ENCODE results near the gene CNPY4.

The CNPY4 gene

DNA sequence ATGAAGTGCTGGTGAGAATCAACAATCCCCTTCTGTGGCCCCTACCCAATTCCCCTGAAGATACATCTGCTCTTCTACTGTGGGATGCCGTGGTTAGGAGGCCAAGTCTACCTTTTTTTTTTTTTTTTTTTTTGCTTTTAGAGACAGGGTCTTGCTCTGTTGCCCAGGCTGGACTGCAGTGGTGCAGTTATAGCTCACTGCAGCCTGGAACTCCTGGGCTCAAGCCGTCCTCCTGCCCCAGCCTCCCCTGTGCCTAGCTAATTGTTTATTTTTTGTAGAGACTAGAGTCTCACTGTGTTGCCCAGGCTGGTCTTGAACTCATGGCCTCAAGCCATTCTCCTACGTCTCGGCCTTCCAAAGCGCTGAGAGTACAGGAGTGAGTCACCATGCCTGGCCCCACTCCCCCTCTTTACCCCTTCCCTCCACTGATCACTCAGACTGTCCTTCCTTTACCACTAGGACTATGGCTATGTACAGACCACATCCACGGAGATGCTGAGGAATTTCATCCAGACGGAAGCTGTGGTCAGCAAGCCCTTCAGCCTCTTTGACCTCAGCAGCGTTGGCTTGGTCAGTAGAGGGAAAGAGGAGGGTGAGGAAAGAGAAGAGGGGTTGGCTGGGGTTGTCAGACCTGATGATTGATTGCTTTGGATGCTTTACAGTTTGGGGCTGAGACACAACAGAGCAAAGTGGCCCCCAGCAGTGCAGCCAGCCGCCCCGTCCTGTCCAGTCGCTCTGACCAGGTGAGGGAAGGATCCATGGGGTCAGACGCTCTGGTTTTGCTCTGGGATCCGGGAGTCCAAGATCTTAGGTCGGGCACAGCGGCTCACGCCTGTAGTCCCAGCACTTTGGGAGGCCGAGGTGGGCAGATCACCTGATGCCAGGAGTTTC lies 16.2 kb upstream of the CNPY4 start:
- Histone ChIP-seq H3K27me3 (ENCODE audit: control insufficient read depth, insufficient read depth, low read length, poor library complexity, severe bottlenecking) (no peaks in the 10 kb centered on the region), H3K4me3 (ENCODE audit: insufficient read depth, low read depth, low read length) (peak overlapping the region; percentile 100), H3K27ac (ENCODE audit: insufficient read depth, low read depth, low read length, poor library complexity, severe bottlenecking) (no peak overlapping the region), H3K4me1 (ENCODE audit: control insufficient read depth, insufficient read depth, low read length) (peaks cover 16% of the 10 kb centered on the region), H3K36me3 (ENCODE audit: control insufficient read depth, insufficient read depth, low read length) (peaks cover 44% of the 10 kb centered on the region), H3K9me3 (ENCODE audit: control insufficient read depth, low read length) (no peaks in the 10 kb centered on the region)
- 86 to 91% methylated on average over 17 of the region's 17 CpGs for WGBS, 2 experiments

DNA sequence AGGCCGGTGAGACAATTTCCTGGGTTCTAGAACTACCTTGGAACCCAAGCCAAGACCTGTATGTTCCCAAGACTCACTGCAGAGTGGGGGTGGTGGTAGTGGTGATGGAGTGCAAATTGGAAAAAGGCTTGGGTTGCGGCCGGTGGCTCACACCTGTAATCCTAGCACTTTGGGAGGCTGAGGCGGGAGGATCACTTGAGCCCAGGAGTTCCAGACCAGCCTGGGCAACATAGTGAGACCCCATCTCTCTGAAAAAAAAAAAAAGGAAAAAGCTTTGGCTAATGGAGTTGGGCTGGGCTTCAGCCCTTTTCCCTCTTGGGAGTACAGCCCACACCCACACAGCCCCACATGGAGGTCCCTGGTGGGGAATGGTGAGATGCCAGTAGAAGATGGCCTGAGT lies 13.9 kb upstream of the CNPY4 start:
- Histone ChIP-seq H3K27me3 (ENCODE audit: control insufficient read depth, insufficient read depth, low read length, poor library complexity, severe bottlenecking) (no peaks in the 10 kb centered on the region), H3K27ac (ENCODE audit: insufficient read depth, low read depth, low read length, poor library complexity, severe bottlenecking) (no peak overlapping the region), H3K4me3 (ENCODE audit: insufficient read depth, low read depth, low read length) (no peak overlapping the region), H3K9me3 (ENCODE audit: control insufficient read depth, low read length) (no peaks in the 10 kb centered on the region), H3K36me3 (ENCODE audit: control insufficient read depth, insufficient read depth, low read length) (peaks cover 42% of the 10 kb centered on the region), H3K4me1 (ENCODE audit: control insufficient read depth, insufficient read depth, low read length) (no peaks in the 10 kb centered on the region)
- 97% methylated on average over 4 of the region's 4 CpGs for WGBS, 2 experiments

DNA sequence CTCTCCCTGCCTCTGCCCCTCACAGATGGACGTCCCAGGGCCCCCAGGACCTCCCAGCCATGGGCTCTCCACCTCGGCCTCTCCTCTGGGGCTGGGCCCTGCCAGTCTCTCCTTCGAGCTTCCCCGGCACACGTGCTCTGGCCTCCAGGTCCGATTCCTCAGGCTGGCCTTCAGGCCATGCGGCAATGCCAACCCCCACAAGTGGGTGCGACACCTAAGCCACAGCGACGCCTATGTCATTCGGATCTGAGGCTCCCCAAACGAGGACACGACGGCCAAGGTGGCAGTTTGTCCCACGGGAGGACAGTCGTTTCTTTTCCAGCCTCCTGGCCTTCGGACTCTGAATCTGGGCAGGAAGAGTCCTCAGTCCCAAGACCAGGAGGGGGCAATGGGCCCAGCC lies 12.8 kb upstream of the CNPY4 start:
- Histone ChIP-seq H3K27ac (ENCODE audit: insufficient read depth, low read depth, low read length, poor library complexity, severe bottlenecking) (no peak overlapping the region), H3K4me3 (ENCODE audit: insufficient read depth, low read depth, low read length) (no peak overlapping the region), H3K27me3 (ENCODE audit: control insufficient read depth, insufficient read depth, low read length, poor library complexity, severe bottlenecking) (no peaks in the 10 kb centered on the region), H3K4me1 (ENCODE audit: control insufficient read depth, insufficient read depth, low read length) (no peaks in the 10 kb centered on the region), H3K9me3 (ENCODE audit: control insufficient read depth, low read length) (no peaks in the 10 kb centered on the region), H3K36me3 (ENCODE audit: control insufficient read depth, insufficient read depth, low read length) (peaks cover 49% of the 10 kb centered on the region)
- WGBS, 2 experiments: 95 to 96% methylated on average over 17 of the region's 17 CpGs

DNA sequence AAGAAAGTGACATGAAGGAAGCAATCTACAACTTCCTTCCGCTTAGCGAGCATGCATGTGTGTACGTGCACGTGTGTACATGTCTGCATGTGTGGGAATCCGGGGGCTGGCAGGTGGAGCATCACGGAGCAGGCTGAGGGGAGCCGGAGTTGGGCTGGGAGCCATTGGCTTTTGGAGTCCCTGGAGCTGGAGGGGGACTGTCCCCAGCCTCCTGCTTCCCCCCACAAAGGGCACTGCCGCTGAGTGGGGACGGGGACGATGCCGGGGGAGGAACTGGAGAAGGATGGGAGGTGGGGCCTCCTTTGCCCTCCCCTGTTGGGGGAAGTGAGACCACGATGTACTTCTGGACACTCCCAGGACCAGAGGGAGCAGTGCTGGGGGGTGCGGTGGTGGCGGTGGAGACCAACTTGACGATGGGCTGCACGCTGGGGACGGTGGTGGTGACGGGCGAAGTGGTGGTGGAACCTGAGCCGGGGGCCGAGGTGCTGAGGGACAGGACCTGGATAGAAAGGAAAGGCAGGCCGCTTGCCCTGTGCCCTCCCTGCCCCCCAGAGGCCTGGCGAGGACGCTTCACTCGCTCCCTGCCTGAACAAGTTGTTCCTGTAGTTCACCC lies 12.2 kb upstream of the CNPY4 start:
- no peaks in the 10 kb centered on the region for H3K9me3 ChIP-seq (ENCODE audit: control insufficient read depth, low read length)
- H3K4me1 ChIP-seq (ENCODE audit: control insufficient read depth, insufficient read depth, low read length): no peaks in the 10 kb centered on the region
- H3K36me3 ChIP-seq (ENCODE audit: control insufficient read depth, insufficient read depth, low read length): peaks cover 53% of the 10 kb centered on the region
- no peaks in the 10 kb centered on the region for H3K27me3 ChIP-seq (ENCODE audit: control insufficient read depth, insufficient read depth, low read length, poor library complexity, severe bottlenecking)
- H3K4me3 ChIP-seq (ENCODE audit: insufficient read depth, low read depth, low read length): no peak overlapping the region
- 94 to 96% methylated on average over 25 of the region's 25 CpGs for WGBS, 2 experiments
- H3K27ac ChIP-seq (ENCODE audit: insufficient read depth, low read depth, low read length, poor library complexity, severe bottlenecking): no peak overlapping the region

DNA sequence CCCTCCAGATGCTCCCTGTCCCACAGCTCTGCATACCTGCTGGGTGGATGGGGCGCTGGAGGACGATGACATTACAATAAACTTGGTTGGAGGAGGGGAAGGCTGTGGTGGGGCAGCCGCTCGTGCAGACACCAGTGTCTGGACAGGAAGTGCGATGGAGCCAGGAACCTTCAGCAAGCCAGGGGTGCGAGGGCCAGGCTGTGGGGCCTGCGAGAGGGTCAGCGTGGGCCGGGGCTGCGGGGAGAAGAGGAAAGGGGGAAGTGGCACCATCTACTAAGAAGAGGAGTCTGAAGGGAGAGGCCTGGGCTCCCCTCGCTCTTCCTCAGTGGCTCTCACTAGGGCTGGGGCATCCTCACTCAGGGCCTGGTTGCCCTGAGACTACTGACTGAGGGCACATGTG lies 11.5 kb upstream of the CNPY4 start:
- WGBS, 2 experiments: 94 to 96% methylated on average over 11 of the region's 11 CpGs
- H3K27ac ChIP-seq (ENCODE audit: insufficient read depth, low read depth, low read length, poor library complexity, severe bottlenecking): no peak overlapping the region
- no peaks in the 10 kb centered on the region for H3K9me3 ChIP-seq (ENCODE audit: control insufficient read depth, low read length)
- no peaks in the 10 kb centered on the region for H3K4me1 ChIP-seq (ENCODE audit: control insufficient read depth, insufficient read depth, low read length)
- H3K36me3 ChIP-seq (ENCODE audit: control insufficient read depth, insufficient read depth, low read length): peaks cover 54% of the 10 kb centered on the region
- no peaks in the 10 kb centered on the region for H3K27me3 ChIP-seq (ENCODE audit: control insufficient read depth, insufficient read depth, low read length, poor library complexity, severe bottlenecking)
- H3K4me3 ChIP-seq (ENCODE audit: insufficient read depth, low read depth, low read length): no peak overlapping the region

DNA sequence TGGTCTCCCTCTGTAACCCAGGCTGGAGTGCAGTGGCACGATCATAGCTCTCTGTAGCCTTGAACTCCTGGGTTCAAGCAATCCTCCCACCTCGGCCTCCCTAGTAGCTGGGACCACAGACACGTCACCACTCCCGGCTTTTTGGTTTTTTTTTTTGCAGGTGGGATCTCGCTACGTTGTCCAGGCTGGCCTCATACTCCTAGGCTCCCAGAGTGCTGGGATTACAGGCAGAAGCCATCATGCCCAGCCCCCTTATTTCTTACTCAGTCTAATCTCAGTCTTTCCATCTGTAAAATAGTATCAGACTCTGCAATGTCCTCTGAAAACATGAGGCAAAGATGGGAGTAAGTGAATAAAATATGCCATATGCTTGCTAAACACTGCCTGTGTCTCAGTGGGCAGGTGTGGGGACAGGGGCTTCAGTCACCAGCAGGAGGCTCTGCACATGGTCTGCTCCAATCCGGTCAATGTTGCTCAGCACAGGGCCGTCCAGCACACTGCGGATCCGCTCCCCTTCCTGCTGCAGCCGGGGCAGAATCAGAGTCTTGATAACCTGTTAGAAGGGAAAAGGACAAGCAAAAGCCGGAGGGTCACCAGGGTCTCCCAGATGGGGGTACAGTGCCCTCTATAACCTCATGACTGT lies 9.8 kb upstream of the CNPY4 start:
- Histone ChIP-seq H3K9me3 (ENCODE audit: control insufficient read depth, low read length) (no peaks in the 10 kb centered on the region), H3K4me1 (ENCODE audit: control insufficient read depth, insufficient read depth, low read length) (no peaks in the 10 kb centered on the region), H3K27me3 (ENCODE audit: control insufficient read depth, insufficient read depth, low read length, poor library complexity, severe bottlenecking) (no peaks in the 10 kb centered on the region), H3K4me3 (ENCODE audit: insufficient read depth, low read depth, low read length) (no peak overlapping the region), H3K36me3 (ENCODE audit: control insufficient read depth, insufficient read depth, low read length) (peaks cover 66% of the 10 kb centered on the region), H3K27ac (ENCODE audit: insufficient read depth, low read depth, low read length, poor library complexity, severe bottlenecking) (no peak overlapping the region)
- 85 to 86% methylated on average over 12 of the region's 12 CpGs for WGBS, 2 experiments

DNA sequence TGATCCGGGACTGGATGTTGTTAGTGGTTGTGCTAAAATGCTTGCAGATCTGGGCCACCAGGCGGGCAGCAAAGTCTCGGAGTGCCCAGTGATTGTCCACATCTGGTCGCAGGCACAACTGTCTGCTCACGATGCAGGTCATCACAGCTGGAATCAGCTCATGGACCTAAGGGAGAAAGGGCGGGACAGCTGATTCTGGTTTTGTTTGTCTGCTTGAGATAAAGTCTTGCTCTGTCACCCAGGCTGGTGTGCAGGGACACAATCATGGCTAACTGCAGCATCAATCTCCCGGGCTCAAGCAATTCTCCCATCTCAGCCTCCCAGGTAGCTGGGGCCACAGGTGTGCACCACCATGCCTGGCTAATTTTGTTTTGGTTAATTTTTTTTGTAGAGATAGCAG lies 8.3 kb upstream of the CNPY4 start:
- H3K36me3 ChIP-seq (ENCODE audit: control insufficient read depth, insufficient read depth, low read length): peaks cover 53% of the 10 kb centered on the region
- WGBS, 2 experiments: 95 to 96% methylated on average over 7 of the region's 7 CpGs

DNA sequence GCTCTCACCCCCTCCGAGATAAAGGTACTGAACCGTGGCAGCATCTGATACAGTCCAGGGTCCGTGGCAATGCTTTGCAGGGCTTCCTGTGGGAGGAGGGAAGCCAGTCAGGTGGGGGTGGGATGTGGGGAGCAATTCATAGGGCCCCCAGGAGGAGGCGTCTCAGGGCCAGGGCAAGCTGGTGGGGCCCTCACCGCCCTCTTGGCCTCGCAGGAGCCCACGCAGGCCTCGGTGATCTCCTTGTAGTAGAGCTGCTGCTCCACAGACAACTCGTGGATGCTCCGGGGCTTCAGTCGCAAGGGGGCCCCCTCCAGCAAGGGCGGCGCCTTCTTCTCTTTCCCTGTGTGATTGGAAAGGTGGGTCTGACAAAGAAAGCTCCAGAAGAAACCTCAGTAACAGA lies 7.5 kb upstream of the CNPY4 start:
- H3K4me1 ChIP-seq (ENCODE audit: control insufficient read depth, insufficient read depth, low read length): no peaks in the 10 kb centered on the region
- no peaks in the 10 kb centered on the region for H3K27me3 ChIP-seq (ENCODE audit: control insufficient read depth, insufficient read depth, low read length, poor library complexity, severe bottlenecking)
- H3K9me3 ChIP-seq (ENCODE audit: control insufficient read depth, low read length): no peaks in the 10 kb centered on the region
- no peak overlapping the region for H3K4me3 ChIP-seq (ENCODE audit: insufficient read depth, low read depth, low read length)
- H3K27ac ChIP-seq (ENCODE audit: insufficient read depth, low read depth, low read length, poor library complexity, severe bottlenecking): no peak overlapping the region
- WGBS, 2 experiments: 94 to 96% methylated on average over 13 of the region's 13 CpGs
- H3K36me3 ChIP-seq (ENCODE audit: control insufficient read depth, insufficient read depth, low read length): peaks cover 52% of the 10 kb centered on the region

More for the DNA sequence above, 8.3 kb upstream of the CNPY4 start:
- Histone ChIP-seq H3K27me3 (ENCODE audit: control insufficient read depth, insufficient read depth, low read length, poor library complexity, severe bottlenecking) (no peaks in the 10 kb centered on the region), H3K4me3 (ENCODE audit: insufficient read depth, low read depth, low read length) (no peak overlapping the region), H3K4me1 (ENCODE audit: control insufficient read depth, insufficient read depth, low read length) (no peaks in the 10 kb centered on the region), H3K27ac (ENCODE audit: insufficient read depth, low read depth, low read length, poor library complexity, severe bottlenecking) (no peak overlapping the region), H3K9me3 (ENCODE audit: control insufficient read depth, low read length) (no peaks in the 10 kb centered on the region)

DNA sequence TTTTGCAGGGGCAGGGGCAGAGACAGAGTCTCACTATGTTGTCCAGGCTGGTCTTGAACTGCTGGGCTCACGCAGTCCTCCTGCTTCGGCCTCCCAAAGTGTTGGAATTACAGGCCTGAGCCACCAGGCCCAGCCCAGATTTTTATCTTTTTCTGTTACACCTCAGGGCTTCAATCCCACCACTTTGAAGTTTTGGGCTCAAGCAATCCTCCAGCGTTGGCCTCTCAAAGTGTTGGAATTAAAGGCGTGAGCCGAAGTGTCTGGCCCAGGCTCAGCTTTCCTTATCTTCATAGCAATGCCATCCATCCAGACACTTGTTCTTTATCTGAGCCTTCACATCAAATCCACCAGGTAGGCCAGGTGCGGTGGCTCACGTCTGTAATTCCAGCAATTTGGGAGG lies 4.4 kb upstream of the CNPY4 start:
- Histone ChIP-seq H3K4me3 (ENCODE audit: insufficient read depth, low read depth, low read length) (no peak overlapping the region), H3K4me1 (ENCODE audit: control insufficient read depth, insufficient read depth, low read length) (no peaks in the 10 kb centered on the region), H3K27me3 (ENCODE audit: control insufficient read depth, insufficient read depth, low read length, poor library complexity, severe bottlenecking) (no peaks in the 10 kb centered on the region), H3K27ac (ENCODE audit: insufficient read depth, low read depth, low read length, poor library complexity, severe bottlenecking) (no peak overlapping the region), H3K36me3 (ENCODE audit: control insufficient read depth, insufficient read depth, low read length) (peaks cover 28% of the 10 kb centered on the region), H3K9me3 (ENCODE audit: control insufficient read depth, low read length) (no peaks in the 10 kb centered on the region)
- 92 to 95% methylated on average over 7 of the region's 7 CpGs for WGBS, 2 experiments

DNA sequence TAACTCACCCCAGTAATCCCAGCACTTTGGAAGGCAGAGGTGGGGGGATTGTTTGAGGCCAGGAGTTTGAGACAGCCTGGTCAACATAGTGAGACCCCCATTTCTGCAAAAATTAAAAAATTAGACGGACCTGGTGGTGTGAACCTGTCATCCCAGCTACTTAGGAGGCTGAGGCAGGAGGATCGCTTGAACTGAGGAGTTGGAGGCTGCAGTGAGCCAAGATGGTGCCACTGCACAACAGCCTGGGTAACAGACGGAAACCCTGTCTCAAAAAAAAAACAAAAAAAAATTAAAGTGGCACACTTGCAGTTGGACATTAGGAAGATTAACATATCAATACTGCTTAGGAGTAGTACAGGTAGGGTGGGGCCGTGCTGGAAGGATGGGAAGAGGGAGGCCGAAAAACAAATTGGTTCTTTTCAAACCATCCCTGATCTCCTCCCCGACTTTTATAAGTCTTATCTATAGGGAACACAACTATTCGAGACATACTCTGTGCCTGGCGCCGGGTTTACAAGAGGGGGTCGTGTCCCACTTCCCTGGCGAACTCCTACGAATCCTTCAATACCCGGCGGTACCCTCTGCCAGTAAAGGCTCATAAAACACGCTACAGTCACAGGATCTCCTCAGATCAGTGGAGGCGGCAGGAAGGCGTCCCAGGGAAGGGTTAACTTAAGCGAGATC lies 904 bp upstream of the CNPY4 start:
- 20 to 21% methylated on average over 18 of the region's 18 CpGs for WGBS, 2 experiments
- Histone ChIP-seq H3K27ac (ENCODE audit: insufficient read depth, low read depth, low read length, poor library complexity, severe bottlenecking) (no peak overlapping the region), H3K4me3 (ENCODE audit: insufficient read depth, low read depth, low read length) (peak overlapping the region; percentile 83), H3K4me1 (ENCODE audit: control insufficient read depth, insufficient read depth, low read length) (peaks cover 3% of the 10 kb centered on the region), H3K9me3 (ENCODE audit: control insufficient read depth, low read length) (no peaks in the 10 kb centered on the region), H3K27me3 (ENCODE audit: control insufficient read depth, insufficient read depth, low read length, poor library complexity, severe bottlenecking) (no peaks in the 10 kb centered on the region), H3K36me3 (ENCODE audit: control insufficient read depth, insufficient read depth, low read length) (peaks cover 7% of the 10 kb centered on the region)
